IPS-NIHi11 (cell line): Measurements from ENCODE around the gene SCAMP2.

Source experiments
- DNase-seq: peaks from one replicate; pipeline ENCODE4 v3.0.0; 2012; ENCODE audit warnings: mixed read lengths, low spot score

SCAMP2 gene

GRCh38 chr15:74857671-74858368 lies 15.3 kb downstream of the SCAMP2 start:
- DNase-seq = no peak

- DNase-seq = no peak
These were observed 16.0 kb downstream of the SCAMP2 start for GRCh38 chr15:74857082-74857655.

- no peak for DNase-seq
These were observed 16.6 kb downstream of the SCAMP2 start for GRCh38 chr15:74856537-74856936.

- no peak for DNase-seq
These were observed 17.3 kb downstream of the SCAMP2 start for GRCh38 chr15:74855857-74856256.

GRCh38 chr15:74854453-74855022 lies 18.6 kb downstream of the SCAMP2 start:
- DNase-seq = no peak

- DNase-seq = no peak
These were observed 21.2 kb downstream of the SCAMP2 start for GRCh38 chr15:74851960-74852359.

GRCh38 chr15:74850393-74850792 lies 22.8 kb downstream of the SCAMP2 start:
- DNase-seq = no peak

GRCh38 chr15:74847432-74847831 lies 25.7 kb downstream of the SCAMP2 start:
- DNase-seq = no peak

- DNase-seq = no peak
These were observed 27.6 kb downstream of the SCAMP2 start for GRCh38 chr15:74845581-74845980.

GRCh38 chr15:74845208-74845568 lies 28.0 kb downstream of the SCAMP2 start:
- DNase-seq = no peak

GRCh38 chr15:74844319-74845207 lies 28.6 kb downstream of the SCAMP2 start:
- no peak for DNase-seq

GRCh38 chr15:74843891-74844299 lies 29.3 kb downstream of the SCAMP2 start:
- DNase-seq = no peak

GRCh38 chr15:74843445-74843828 lies 29.7 kb downstream of the SCAMP2 start:
- DNase-seq = no peak

GRCh38 chr15:74842581-74843444 lies 30.4 kb downstream of the SCAMP2 start, which contains the start of gene ULK3:
Gene ULK3, minus strand, starts transcription at chr15:74843156. Its CDS starts 51 bp downstream, at chr15:74843105.
- peak; percentile 98 for DNase-seq

- no peak for DNase-seq
These were observed 31.2 kb downstream of the SCAMP2 start for GRCh38 chr15:74841891-74842373.

- DNase-seq = no peak
These were observed 32.1 kb downstream of the SCAMP2 start for GRCh38 chr15:74840851-74841775.

- DNase-seq = no peak
These were observed 33.4 kb downstream of the SCAMP2 start for GRCh38 chr15:74839526-74840395.

GRCh38 chr15:74838746-74839525 lies 34.2 kb downstream of the SCAMP2 start:
- DNase-seq = no peak

- DNase-seq = no peak
These were observed 35.0 kb downstream of the SCAMP2 start for GRCh38 chr15:74838137-74838516.
